HG03045 (cell line): Measurements from ENCODE around the gene C10orf67.
"Not testable (repeated sequence)": the region's sequence is repeated elsewhere in the genome, so short reads cannot be mapped to it uniquely, and the experiment has no call there.

Experiments
- ATAC-seq: cut with Tn5 transposase; IDR thresholded peaks from one replicate; pipeline ENCODE4 v1.9.1; 2021; ENCODE audit warnings: mild to moderate bottlenecking, moderate library complexity; ENCODE audit not compliant: unreplicated experiment

The C10orf67 gene

GRCh38 chr10:23326544-23327307, 17.9 kb downstream of the C10orf67 start:
- no peak for ATAC-seq

- peak; percentile 81 for ATAC-seq
Observed at GRCh38 chr10:23325132-23325531, 19.5 kb downstream of the C10orf67 start.

GRCh38 chr10:23324351-23324750, 20.2 kb downstream of the C10orf67 start:
- ATAC-seq: no peak

- ATAC-seq: no peak
Observed at GRCh38 chr10:23322082-23322481, 22.5 kb downstream of the C10orf67 start.

GRCh38 chr10:23319835-23320234, 24.8 kb downstream of the C10orf67 start:
- ATAC-seq: no peak

- ATAC-seq: no peak
Observed at GRCh38 chr10:23318359-23318758, 26.2 kb downstream of the C10orf67 start.

- ATAC-seq: no peak
Observed at GRCh38 chr10:23317416-23317815, 27.2 kb downstream of the C10orf67 start.

GRCh38 chr10:23316406-23316805, 28.2 kb downstream of the C10orf67 start:
- no peak for ATAC-seq

GRCh38 chr10:23315966-23316365, 28.6 kb downstream of the C10orf67 start:
- ATAC-seq: no peak

GRCh38 chr10:23314835-23315239, 29.8 kb downstream of the C10orf67 start:
- ATAC-seq: no peak

GRCh38 chr10:23311034-23311433, 33.6 kb downstream of the C10orf67 start:
- ATAC-seq: no peak

- ATAC-seq: no peak
Observed at GRCh38 chr10:23310404-23310803, 34.2 kb downstream of the C10orf67 start.

GRCh38 chr10:23299961-23300360, 44.6 kb downstream of the C10orf67 start:
- not testable (repeated sequence) for ATAC-seq

- no peak for ATAC-seq
Observed at GRCh38 chr10:23294638-23295247, 49.9 kb downstream of the C10orf67 start.

GRCh38 chr10:23293973-23294590, 50.5 kb downstream of the C10orf67 start:
- no peak for ATAC-seq

GRCh38 chr10:23293145-23293724, 51.4 kb downstream of the C10orf67 start:
- peak; percentile 83 for ATAC-seq

GRCh38 chr10:23291551-23292334, 52.9 kb downstream of the C10orf67 start:
- no peak for ATAC-seq

GRCh38 chr10:23284674-23285335, 59.8 kb downstream of the C10orf67 start:
- no peak for ATAC-seq

- ATAC-seq: no peak
Observed at GRCh38 chr10:23284155-23284554, 60.4 kb downstream of the C10orf67 start.

- no peak for ATAC-seq
Observed at GRCh38 chr10:23283680-23284079, 60.9 kb downstream of the C10orf67 start.
